ENCODE data around the gene MRPL16.

Gene MRPL16

DNA sequence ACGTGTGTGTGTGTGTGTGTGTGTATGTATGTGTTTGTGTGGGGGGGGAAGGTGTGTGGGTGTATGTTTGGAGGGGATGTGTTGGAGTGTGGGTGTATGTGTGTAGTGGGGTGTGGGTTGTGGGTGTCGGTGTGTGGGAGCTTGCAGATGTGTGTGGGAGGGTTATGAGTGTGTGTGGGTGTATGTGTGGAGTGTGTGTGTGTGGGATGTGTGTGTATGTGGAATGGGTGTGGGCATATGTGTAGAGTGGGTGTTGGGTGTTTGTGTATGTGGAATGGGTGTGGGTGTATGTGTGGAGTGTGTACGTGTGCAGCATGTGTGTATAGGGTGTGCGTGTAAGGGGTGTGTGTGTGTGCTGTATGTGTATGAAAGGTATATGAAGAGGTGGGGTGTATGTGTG is 40.8 kb downstream of the MRPL16 start:
- no peak for DNase-seq

DNA sequence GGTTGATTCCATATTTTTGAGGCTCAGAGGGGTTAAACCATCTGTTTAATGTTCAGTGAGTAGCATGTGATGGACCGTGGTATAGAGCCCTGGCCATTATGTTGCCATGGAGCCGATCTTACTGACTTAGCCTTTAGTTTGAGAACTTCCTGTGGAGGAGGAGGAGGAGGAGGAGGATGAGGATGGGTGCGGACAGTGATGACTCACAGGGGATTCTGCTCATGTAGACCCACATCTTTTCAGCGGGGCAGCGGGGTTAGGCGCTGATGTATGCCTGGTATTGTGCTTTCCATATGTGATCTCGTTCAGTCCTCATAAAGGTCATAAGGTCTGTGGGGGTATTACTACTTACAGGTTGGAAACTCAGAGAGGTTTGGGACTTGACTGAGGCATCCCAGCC is 41.5 kb downstream of the MRPL16 start:
- no peak for DNase-seq

DNA sequence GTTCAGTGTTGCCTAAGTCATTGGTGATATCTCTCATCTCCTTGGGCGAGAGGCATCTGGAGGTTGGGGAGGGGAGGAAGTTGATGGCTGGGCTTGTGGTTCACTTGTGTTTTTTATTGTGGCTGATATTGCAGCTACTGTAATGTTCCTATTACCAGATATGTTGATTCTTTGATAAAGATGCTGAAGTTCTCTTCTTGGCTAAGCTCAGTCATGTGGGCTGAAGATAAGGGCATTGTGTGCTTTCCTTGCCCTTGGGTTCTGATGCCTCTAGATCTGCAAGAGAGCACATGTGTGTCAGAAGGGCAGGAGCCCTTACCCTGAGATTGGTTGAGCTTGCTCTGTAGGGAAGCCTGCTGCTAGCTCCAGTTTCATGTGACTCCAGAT is 43.4 kb downstream of the MRPL16 start:
- DNase-seq, result no peak

DNA sequence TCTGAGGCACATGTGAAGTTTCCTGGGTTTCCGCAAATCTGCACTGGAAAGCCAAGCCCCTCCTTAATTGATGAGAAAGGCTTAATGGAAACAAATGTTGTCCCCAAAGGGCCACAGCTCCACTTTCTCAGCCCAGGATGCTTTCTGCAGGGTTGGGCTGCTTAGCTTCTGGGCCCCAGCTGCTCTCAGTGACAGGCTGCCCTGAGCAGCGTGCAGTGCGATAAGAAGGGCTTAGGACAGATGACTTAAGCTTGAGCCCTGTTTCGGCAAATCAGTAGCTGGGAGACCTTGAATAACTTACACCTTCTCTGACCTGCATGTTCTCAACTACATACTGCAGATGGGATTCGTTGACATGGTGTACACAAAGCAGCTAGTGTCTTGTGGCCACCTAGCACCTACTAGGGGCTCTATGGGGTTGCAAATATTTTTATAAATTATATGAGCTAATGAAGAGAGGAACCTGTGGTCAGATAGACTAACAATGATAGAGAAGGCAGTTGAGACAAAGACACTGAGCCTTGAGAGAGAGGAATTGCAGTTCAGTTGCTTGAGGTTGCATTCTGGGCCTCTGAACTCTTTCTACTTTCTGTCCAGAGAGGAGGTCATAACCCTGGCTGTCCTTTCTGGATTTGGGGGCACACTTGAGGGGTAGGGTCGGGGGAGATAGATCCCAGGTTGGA is 43.9 kb downstream of the MRPL16 start:
- DNase-seq, result no peak

DNA sequence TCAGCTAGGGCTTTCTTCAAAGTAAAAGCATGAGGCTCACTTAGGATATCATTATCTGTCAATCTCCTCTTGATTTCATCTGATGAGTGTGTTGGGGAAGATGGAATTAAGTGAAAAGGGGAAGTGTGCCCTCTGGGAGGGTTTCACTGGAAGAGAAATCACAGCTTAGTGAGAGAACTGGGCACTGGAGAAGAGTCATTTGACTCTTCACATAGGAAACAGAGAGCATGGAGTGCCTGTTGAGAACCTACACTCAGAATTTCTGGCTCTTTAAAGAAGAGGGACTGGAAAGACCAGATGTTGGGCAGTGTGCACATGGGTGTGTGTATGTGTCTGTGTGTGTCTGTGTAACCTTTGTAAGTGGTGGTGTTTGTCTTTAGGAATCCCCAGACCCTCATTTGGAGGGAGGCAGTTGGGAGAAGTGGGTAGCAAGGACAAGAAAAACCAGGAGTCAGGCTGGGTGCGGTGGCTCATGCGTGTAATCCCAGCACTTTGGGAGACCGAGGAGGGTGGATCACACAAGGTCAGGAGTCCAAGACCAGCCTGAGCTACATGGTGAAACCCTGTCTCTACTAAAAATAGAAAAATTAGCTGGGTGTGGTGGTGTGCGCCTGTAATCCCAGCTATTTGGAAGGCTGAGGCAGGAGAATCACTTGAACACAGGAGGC is 45.4 kb downstream of the MRPL16 start:
- no peak for DNase-seq

DNA sequence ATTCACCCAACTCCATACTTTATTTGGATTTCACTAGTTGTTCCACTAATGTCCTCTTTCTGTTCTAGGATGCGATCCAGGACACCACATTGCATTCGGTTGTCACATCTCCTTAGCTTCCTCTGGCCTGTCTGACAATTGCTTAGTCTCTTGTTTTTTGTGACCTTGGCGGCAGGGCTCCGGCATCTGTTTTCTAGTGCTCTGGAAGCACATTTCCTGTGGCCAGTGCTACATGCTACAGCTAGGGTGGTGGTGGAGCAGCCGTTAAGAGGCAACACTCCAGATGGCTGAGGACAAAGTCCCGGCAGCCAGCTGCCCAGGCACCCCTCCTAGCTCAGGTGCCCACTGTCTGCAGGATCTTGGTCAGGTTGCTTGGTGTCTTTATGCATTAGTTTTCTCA is 48.6 kb downstream of the MRPL16 start:
- DNase-seq, result no peak

DNA sequence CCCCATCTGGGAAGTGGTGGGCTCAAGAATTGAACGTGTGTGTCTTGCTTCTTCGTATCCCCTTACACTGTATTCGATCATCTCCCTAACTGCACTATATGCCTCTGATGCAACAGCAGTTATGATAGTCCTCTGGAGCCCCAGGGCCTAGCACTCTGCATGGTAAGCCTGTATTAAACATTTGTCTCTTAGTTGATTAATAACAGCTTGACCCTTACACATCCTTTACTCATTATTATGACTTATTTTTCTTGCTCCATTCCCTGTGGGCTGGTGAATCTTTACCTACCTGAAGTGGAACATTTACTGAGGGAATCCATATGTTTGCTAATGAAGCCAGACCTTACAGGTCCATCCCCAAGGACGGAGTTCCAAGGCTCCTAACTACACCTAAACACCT is 49.8 kb downstream of the MRPL16 start:
- DNase-seq, result no peak

DNA sequence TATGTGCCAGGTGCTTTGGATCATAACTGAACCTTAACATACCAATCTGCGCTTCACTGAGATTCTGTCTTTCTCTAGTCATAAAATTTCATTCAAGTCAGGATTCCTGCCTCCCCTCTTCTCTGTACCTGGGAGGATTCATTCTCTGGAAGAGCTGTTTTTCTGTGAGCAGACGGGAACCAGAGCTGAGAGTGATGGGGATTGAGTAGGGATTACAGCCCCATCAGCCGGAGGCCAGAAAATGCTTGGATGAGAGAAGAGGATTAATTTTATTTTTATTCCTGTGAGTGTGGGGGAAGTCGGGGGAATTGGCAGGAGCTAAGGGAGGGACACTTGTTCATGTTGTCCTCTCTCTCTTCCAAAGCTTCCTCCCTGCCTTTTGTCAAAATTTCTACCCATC is 50.7 kb downstream of the MRPL16 start:
- DNase-seq, result no peak

DNA sequence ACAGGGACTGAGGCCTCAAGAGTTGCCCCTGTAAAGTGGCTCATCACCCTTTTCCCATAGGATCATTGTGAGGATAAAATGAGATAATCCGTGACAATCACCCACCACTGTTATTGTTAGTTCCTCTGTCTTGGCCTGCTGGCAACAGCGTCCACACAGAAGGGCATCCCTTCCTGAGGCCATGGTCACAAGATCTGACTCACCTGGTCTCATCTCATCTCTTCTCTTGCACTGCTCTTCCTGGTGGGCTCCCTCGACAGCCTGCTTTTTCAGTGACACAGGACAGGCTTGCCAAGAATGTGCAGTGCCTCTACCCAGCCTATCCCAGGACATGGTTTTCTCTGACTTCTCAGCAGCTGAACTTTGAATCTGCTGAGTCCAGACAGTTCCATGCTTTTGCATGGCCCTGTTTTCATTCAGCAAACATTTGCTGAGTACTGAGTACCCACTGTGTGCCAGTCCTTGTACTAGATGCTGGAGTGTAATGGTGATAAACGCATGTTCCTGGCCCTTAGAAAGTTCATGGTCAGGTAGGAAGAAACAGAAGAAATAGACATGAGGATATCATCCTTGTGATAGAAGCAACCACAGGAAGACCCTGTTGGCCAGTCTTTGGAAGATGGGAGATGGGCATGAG is 52.1 kb downstream of the MRPL16 start:
- DNase-seq, result no peak

DNA sequence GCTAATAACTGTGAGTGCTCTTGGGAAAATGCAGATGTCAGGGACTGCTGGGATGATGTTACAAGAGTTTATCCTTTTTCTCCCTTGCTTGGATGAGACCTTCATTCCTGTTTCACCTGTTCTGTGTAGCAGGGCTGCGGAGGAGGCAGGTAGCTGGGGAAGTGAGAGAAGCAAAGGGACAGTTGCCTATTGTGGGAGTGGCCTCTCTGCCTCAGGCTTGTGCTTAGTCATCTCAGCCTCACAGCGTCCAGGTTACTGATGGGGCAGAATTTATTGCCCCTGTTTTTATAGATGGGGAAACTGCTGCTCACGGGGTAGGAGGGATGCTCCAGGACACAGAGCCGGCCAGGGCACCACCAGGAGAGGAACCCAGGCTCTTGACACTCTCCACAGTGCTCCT is 53.7 kb downstream of the MRPL16 start:
- DNase-seq, result no peak

DNA sequence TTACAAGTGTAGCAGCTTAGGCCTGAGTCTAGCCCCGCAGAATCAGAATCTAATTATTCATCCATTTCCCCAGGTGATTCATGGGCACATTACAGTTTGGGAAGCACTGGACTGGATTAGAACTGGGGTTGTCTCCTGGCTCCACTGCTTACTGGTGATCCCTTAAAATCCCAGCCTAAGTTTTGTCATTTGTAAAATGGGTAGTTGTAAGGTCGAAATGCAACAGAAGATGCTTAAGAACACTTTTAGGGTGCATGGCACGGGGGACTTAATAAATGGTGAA is 54.1 kb downstream of the MRPL16 start:
- DNase-seq, result no peak

Data from activated CD4-positive, alpha-beta T cell treated with anti-CD3 and anti-CD28 coated beads, Interleukin-2, amount 50 U/mL, for 4 hours (primary cell).